ENCODE data around the gene CPA3.
A peak's percentile ranks its signal among the peaks of the same experiment; 100 is the strongest.

Gene CPA3

GRCh38 chr3:148880681-148881080, 15.6 kb downstream of the CPA3 start:
- Mint-ChIP-seq H3K27ac (no peak overlapping the region), H3K36me3 (ENCODE audit: low read depth) (no peaks in the 10 kb centered on the region), H3K9me3 (no peaks in the 10 kb centered on the region), H3K4me1 (peaks cover 8% of the 10 kb centered on the region), H3K4me3 (no peak overlapping the region), H3K27me3 (ENCODE audit: low read depth, poor library complexity) (no peaks in the 10 kb centered on the region)
- peak; percentile 42 for TF ChIP-seq CTCF (IDR thresholded peaks at IDR 0.05)
- DNase-seq, result no peak

GRCh38 chr3:148881286-148881685, 16.2 kb downstream of the CPA3 start:
- Mint-ChIP-seq H3K36me3 (ENCODE audit: low read depth) (no peaks in the 10 kb centered on the region), H3K4me3 (no peak overlapping the region), H3K4me1 (peaks cover 8% of the 10 kb centered on the region), H3K27me3 (ENCODE audit: low read depth, poor library complexity) (no peaks in the 10 kb centered on the region), H3K27ac (no peak overlapping the region), H3K9me3 (no peaks in the 10 kb centered on the region)
- no peak for DNase-seq
- no peak for TF ChIP-seq CTCF (IDR thresholded peaks at IDR 0.05)

- Mint-ChIP-seq H3K36me3 (ENCODE audit: low read depth) (no peaks in the 10 kb centered on the region), H3K27me3 (ENCODE audit: low read depth, poor library complexity) (no peaks in the 10 kb centered on the region), H3K4me3 (no peak overlapping the region), H3K4me1 (peaks cover 15% of the 10 kb centered on the region), H3K27ac (no peak overlapping the region), H3K9me3 (no peaks in the 10 kb centered on the region)
- DNase-seq, result no peak
- TF ChIP-seq CTCF (IDR thresholded peaks at IDR 0.05), result no peak
Measured at GRCh38 chr3:148882288-148882687, 17.2 kb downstream of the CPA3 start.

- no peak overlapping the region for H3K4me3 Mint-ChIP-seq
- DNase-seq, result no peak
- H3K4me1 Mint-ChIP-seq, result peaks cover 15% of the 10 kb centered on the region
- no peaks in the 10 kb centered on the region for H3K27me3 Mint-ChIP-seq (ENCODE audit: low read depth, poor library complexity)
- H3K36me3 Mint-ChIP-seq (ENCODE audit: low read depth), result no peaks in the 10 kb centered on the region
- no peaks in the 10 kb centered on the region for H3K9me3 Mint-ChIP-seq
- no peak for TF ChIP-seq CTCF (IDR thresholded peaks at IDR 0.05)
- H3K27ac Mint-ChIP-seq, result no peak overlapping the region
Measured at GRCh38 chr3:148883163-148883562, 18.1 kb downstream of the CPA3 start.

- Mint-ChIP-seq H3K36me3 (ENCODE audit: low read depth) (no peaks in the 10 kb centered on the region), H3K27me3 (ENCODE audit: low read depth, poor library complexity) (no peaks in the 10 kb centered on the region), H3K9me3 (no peaks in the 10 kb centered on the region), H3K4me3 (no peak overlapping the region), H3K4me1 (peaks cover 15% of the 10 kb centered on the region), H3K27ac (no peak overlapping the region)
- no peak for DNase-seq
- TF ChIP-seq CTCF (IDR thresholded peaks at IDR 0.05), result no peak
Measured at GRCh38 chr3:148884261-148884660, 19.2 kb downstream of the CPA3 start.

- Mint-ChIP-seq H3K36me3 (ENCODE audit: low read depth) (no peaks in the 10 kb centered on the region), H3K9me3 (peaks cover 11% of the 10 kb centered on the region), H3K4me3 (no peak overlapping the region), H3K27me3 (ENCODE audit: low read depth, poor library complexity) (no peaks in the 10 kb centered on the region), H3K4me1 (peaks cover 7% of the 10 kb centered on the region), H3K27ac (no peak overlapping the region)
- no peak for DNase-seq
- TF ChIP-seq CTCF (IDR thresholded peaks at IDR 0.05), result no peak
Measured at GRCh38 chr3:148889828-148890227, 24.7 kb downstream of the CPA3 start.
